Measurements from ENCODE around the gene BEND7. TPM values are rescaled to one million over a fixed set of nuclear protein-coding genes. Genes with fewer than 3 reads are reported as not detected.

Gene BEND7
- total and polyA plus RNA-seq, 2 of the 8 experiments (the other 6 are each of a cell fraction or from before 2014, with no cell fraction given), result 1.9 to 8.2 TPM

DNA sequence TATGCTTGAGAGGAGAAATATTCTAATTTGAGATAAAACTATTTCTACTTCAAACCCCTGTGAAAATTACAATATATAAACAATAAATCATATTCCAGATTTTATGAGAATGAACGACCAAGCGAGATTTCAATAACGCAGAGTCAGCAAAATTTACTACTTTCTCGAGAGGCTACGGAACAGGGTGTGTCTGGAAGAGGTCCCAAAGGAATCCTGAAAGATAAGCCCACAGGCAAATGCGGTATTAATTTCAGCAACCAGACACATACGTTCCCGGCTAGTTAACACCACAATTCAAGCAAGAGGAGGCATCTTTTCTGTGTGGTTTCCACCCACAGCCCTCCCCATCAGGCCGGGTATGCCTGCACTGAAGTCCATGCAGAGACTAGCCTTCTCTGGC lies 26.4 kb downstream of the BEND7 start:
- Histone ChIP-seq H3K27me3 (replicated peaks in 1 of 4; ENCODE audit: control insufficient read depth in 3 of 4, extremely low read depth in 1 of 4, insufficient read depth in 3 of 4, low read length in 3 of 4) (no peaks in the 10 kb centered on the region; a peak in 1 of 7 replicates), H3K18ac (ENCODE audit: extremely low read depth, low read length) (no peak overlapping the region), H2AFZ (ENCODE audit: low read length) (no peak overlapping the region), H3K4ac (replicated peaks; ENCODE audit: insufficient read length, low read depth, low read length) (no peak overlapping the region), H3K4me2 (ENCODE audit: insufficient read depth in 1 of 2, low read depth in 2 of 2, low read length in 2 of 2) (no peak overlapping the region), H3K23me2 (ENCODE audit: low read depth, low read length) (no peaks in the 10 kb centered on the region), H3K4me1 (replicated peaks in 1 of 4; ENCODE audit: control insufficient read depth in 3 of 4, insufficient read depth in 4 of 4, low read length in 3 of 4) (no peaks in the 10 kb centered on the region), H2BK120ac (replicated peaks; ENCODE audit: low read depth, low read length) (no peak overlapping the region), H3K14ac (ENCODE audit: insufficient read length) (no peak overlapping the region), H3K27ac (ENCODE audit: low read depth, low read length) (no peak overlapping the region), H3K36me3 (ENCODE audit: control insufficient read depth in 2 of 4, insufficient read depth in 4 of 4, low read length in 3 of 4) (no peaks in the 10 kb centered on the region), H3K23ac (ENCODE audit: insufficient read length) (no peak overlapping the region), H2AK5ac (ENCODE audit: low read depth, low read length) (no peak overlapping the region), H3K79me2 (ENCODE audit: control insufficient read depth in 1 of 2, insufficient read depth in 2 of 2, low read length in 2 of 2) (no peaks in the 10 kb centered on the region), H4K5ac (ENCODE audit: insufficient read length, low read depth, low read length) (no peak overlapping the region), H4K20me1 (replicated peaks in 1 of 2; ENCODE audit: control insufficient read depth in 1 of 2, insufficient read depth in 2 of 2, low read length in 2 of 2) (no peaks in the 10 kb centered on the region), H2BK20ac (ENCODE audit: low read length) (no peak overlapping the region), H2BK5ac (ENCODE audit: low read depth, low read length) (no peak overlapping the region), H3K79me1 (ENCODE audit: low read depth, low read length) (no peaks in the 10 kb centered on the region), H2BK15ac (ENCODE audit: low read length) (no peak overlapping the region), H4K8ac (ENCODE audit: extremely low read depth, insufficient read depth, low read length) (peak overlapping the region; percentile 69; the same call in 1 of the 2 replicates), H2BK12ac (ENCODE audit: low read depth, low read length) (no peak overlapping the region), H3K56ac (replicated peaks; ENCODE audit: insufficient read length, low read depth, low read length) (no peak overlapping the region), H3K9ac (replicated peaks in 1 of 4; ENCODE audit: extremely low read depth in 1 of 4, low read depth in 3 of 4, low read length in 3 of 4) (no peak overlapping the region), H3K9me3 (ENCODE audit: insufficient read depth in 2 of 2, low read depth in 1 of 2, low read length in 1 of 2) (no peaks in the 10 kb centered on the region), H3K4me3 (ENCODE audit: extremely low read depth in 1 of 4, insufficient read depth in 2 of 4, low read depth in 3 of 4, low read length in 4 of 4) (no peak overlapping the region), H4K91ac (replicated peaks; ENCODE audit: insufficient read length, low read length) (no peak overlapping the region)
- DNase-seq (ENCODE audit: low read depth in 1 of 2, low spot score in 2 of 2) (no peak), FAIRE-seq (no peak)
- POLR2A ChIA-PET (ENCODE audit: partially characterized antibody), result interaction anchor here (0.6 kb wide), 1 partner anchor 301 kb away, joined by 3 read pairs; no protein-coding TSS in a partner anchor
- peak; percentile 99 for TF ChIP-seq MAFK (IDR thresholded peaks at IDR 0.05; ENCODE audit: low read depth, low read length)
- TF ChIP-seq CBX5 (IDR thresholded peaks at IDR 0.05; ENCODE audit: low read depth, low read length), result no peak
- CTCF ChIA-PET (ENCODE audit: partially characterized antibody), result interaction anchor here (0.6 to 2.3 kb wide), 5 partner anchors 18 to 121 kb away, joined by 3 to 8 read pairs (median 4); no protein-coding TSS in a partner anchor
- 89% methylated on average over 9 of the region's 9 CpGs; no CpG with 5 or more reads in 1 of the 2 experiments for WGBS, 2 experiments (ENCODE audit: extremely low coverage in 1 of 2, insufficient coverage in 1 of 2, insufficient read length in 1 of 2, insufficient replicate concordance in 2 of 2, low coverage in 1 of 2, low lambda C conversion rate in 2 of 2, missing lambda C conversion rate in 1 of 2)
